Astrocyte of the cerebellum (primary cell): Measurements from ENCODE around the gene MX2.

Experiments
- DNase-seq: peaks from one replicate; pipeline ENCODE4 v3.0.0-alpha.2; 2011; ENCODE audit warnings: low read depth
- H3K4me3 ChIP-seq: 2 replicates; pipeline ENCODE4 v1.5.1; 2011; ENCODE audit warnings: mild to moderate bottlenecking, low read depth, low read length, moderate library complexity
- in situ Hi-C: cut with HindIII; loops from 2 replicates; pipeline ENCODE4 v1.10.0; 2017; ENCODE audit warnings: low sequenced_read_pairs
- TF ChIP-seq, protein P1 (sequence below): IDR thresholded peaks from 2 replicates; pipeline ENCODE4 v1.5.1; 2012; ENCODE audit warnings: low read length, low read depth, moderate library complexity, mild to moderate bottlenecking; ENCODE audit errors: missing control alignments

Gene MX2

DNA sequence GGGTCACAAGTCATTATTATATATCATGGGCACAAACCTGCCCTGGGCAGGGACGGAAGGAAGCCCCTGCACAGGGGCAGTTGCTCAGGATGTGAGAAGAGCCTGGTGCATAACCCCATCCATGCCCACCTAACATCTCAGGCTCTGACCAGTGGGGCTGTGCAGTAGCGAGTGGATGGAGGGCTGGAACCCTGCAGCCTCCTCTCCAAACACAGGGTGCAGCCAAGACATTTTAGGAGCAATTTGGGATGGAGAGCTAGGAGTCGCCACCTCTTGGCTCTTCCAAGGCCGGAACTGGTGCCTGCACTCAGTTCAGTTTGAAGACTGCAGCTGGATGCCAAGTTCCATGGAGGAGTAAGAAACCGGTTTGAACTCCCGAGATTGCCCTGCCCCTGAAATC is 67.0 kb downstream of the MX2 start:
- in situ Hi-C loops: no loop called here
- TF ChIP-seq, protein P1, sequence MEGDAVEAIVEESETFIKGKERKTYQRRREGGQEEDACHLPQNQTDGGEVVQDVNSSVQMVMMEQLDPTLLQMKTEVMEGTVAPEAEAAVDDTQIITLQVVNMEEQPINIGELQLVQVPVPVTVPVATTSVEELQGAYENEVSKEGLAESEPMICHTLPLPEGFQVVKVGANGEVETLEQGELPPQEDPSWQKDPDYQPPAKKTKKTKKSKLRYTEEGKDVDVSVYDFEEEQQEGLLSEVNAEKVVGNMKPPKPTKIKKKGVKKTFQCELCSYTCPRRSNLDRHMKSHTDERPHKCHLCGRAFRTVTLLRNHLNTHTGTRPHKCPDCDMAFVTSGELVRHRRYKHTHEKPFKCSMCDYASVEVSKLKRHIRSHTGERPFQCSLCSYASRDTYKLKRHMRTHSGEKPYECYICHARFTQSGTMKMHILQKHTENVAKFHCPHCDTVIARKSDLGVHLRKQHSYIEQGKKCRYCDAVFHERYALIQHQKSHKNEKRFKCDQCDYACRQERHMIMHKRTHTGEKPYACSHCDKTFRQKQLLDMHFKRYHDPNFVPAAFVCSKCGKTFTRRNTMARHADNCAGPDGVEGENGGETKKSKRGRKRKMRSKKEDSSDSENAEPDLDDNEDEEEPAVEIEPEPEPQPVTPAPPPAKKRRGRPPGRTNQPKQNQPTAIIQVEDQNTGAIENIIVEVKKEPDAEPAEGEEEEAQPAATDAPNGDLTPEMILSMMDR: no peak
- no peak overlapping the region for H3K4me3 ChIP-seq
- no peak for DNase-seq

DNA sequence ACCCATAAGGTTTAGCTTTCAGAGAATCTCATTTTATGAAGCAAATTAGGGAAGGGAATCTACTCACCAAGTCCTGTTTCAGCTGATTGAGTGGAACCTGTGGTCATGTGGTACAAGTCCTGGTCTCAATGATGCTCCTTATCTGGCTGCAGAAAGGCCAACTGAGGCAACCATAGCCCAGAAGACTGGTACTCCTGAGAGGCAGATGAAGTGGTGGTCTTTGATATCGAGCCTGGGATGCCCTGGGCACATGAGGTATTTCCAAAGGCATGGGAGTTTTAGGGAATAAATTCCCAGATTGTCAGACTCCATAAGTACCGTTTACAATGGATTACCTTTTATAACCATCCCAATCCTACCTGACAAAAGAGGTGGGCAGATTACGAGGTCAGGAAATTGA is 67.5 kb downstream of the MX2 start:
- TF ChIP-seq, protein P1: no peak
- in situ Hi-C loops: no loop called here
- DNase-seq: no peak
- no peak overlapping the region for H3K4me3 ChIP-seq

DNA sequence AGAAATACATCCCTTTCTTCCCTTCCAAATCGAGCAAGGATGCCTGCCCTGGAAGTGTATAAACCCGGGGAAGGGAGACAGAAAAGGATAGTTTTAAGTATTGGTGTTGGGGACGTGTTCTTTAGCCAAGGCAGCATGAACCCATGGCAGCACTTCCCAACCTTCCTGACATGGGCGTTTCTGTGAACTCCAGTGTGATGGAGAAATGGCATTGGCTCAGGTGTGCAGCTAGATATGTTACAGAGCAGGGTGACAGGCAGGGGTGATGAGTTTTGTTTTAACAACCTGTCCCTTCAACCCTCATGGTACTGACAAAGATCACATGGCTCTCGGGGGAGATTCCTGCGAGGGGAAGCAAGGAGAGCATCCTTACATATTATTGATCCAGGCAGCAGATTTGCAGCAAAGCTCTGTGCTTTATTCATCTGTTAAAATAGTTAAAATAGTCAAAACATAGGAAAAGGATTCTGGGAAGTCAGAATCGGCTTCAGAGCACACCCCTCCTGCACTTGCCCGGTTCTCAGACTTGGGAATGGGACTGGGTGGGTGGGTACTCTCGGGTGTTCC is 68.2 kb downstream of the MX2 start:
- in situ Hi-C loops: no loop called here
- DNase-seq: no peak
- TF ChIP-seq, protein P1: no peak
- no peak overlapping the region for H3K4me3 ChIP-seq

DNA sequence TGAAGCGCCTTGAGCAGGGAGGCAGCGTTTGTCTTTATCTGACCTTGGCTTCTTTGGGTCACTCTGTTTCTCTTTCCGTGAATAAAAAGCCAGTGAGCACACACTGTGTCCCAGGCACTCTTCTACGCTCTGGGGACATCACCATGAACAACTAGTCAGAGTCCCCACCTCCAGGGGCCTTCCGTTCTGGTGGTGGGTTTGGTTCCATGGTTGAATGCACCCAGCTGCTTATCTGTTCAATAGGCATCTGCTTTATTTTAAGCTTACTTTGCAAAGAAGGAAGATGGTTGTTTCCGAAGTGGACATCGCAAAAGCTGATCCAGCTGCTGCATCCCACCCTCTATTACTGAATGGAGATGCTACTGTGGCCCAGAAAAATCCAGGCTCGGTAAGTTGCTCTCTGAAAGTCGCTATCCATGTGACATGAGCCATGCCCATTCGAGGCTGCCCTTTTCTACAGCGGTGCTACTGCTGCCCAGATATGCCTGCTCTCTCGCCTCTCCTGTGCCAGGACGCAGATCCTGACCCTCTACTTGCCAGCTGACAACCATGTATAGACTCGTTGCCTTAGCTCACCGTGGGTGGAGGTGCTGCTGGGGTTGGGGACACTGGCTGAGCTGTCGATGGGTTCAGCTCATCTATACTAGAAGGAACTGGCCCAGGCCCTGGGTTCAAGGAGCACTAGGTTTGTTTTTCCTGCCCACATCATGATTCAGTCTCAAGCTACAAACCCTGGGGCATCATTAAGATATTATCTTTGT is 70.1 kb downstream of the MX2 start:
- no peak for DNase-seq
- in situ Hi-C loops: no loop called here
- TF ChIP-seq, protein P1: no peak
- H3K4me3 ChIP-seq: no peak overlapping the region

DNA sequence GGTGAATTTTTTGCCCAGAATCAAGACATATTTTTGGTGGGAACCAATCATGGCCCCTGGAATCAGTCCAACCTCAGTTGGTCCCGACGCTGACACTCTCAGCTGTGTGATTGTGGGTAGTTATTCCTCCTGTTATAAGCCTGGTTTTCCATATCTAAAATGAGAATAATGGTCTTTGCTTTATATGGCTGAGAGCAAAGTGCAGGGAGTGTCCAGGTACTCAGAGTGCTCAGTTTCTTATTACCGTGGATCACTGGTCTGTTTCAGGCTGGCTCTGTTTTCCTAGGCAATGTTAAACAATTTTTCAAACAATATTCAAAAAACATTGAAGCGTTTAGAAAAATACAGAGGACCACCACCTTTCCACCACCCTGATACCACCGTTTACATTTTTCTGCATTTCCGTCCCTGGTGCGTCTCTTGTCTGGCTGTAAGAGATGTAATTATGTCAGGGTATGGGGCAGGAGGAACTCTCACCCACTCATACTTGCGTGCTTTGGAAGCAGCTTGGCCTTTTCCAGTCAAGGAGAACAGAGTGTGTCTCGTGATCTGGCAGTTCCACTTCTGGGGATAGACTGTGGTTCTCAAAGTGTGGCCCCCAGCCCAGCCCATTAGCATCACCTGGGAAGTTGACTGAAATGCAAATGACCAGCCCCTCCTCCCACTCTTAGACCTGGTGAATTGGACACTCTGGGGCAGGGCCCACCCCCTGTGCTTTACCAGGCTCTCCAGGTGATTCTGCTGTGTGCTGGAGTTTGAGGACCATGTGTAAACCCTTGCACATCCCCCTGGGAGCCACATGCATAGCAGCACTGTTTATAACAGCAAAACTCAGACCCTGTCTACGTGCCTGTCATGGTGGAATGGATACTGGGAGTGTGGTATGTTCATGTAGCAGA is 71.0 kb downstream of the MX2 start:
- TF ChIP-seq, protein P1: no peak
- H3K4me3 ChIP-seq: no peak overlapping the region
- in situ Hi-C loops: no loop called here
- DNase-seq: no peak

DNA sequence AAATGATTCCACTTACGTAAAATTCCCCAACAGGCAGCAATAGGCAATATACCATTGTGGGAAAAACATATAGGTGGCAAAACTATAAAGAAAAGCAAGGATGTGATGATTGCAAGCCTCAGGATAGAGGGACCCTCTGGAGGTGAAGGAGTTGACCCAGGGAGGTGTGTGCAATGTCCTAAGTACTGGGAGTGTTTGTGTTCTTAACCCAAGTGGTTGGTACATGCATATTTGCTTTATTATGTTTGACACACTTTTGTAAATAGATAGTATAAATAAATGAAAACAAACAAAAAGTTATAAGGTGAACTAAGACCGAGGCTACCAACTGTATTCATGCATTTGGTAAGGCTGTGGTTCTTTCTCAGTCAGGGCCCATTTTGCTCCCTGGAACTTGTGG is 71.7 kb downstream of the MX2 start:
- TF ChIP-seq, protein P1: no peak
- H3K4me3 ChIP-seq: no peak overlapping the region
- no peak for DNase-seq
- in situ Hi-C loops: no loop called here
